Trophoblast cell (in vitro differentiated cells and primary cell): ENCODE results near the gene ZBTB16.

Experiments used
- DNase-seq, 2 donors: peaks; one replicate each; pipeline ENCODE4 v3.0.0-alpha.2; 2016
- H2AFZ ChIP-seq: 2 replicates; pipeline ENCODE4 v1.6.1; 2013; ENCODE audit warnings: low read length, moderate library complexity, mild to moderate bottlenecking; ENCODE audit not compliant: insufficient read depth, poor library complexity
- H2AK5ac ChIP-seq: 2 replicates; pipeline ENCODE4 v1.6.1; 2013; ENCODE audit warnings: mild to moderate bottlenecking, low read length
- H2BK120ac ChIP-seq: 2 replicates; pipeline ENCODE4 v1.6.1; 2013; ENCODE audit warnings: low read length, mild to moderate bottlenecking, moderate library complexity; ENCODE audit not compliant: insufficient read depth, poor library complexity
- H2BK12ac ChIP-seq: 2 replicates; pipeline ENCODE4 v1.6.1; 2013; ENCODE audit warnings: mild to moderate bottlenecking, low read length, moderate library complexity
- H2BK5ac ChIP-seq: 2 replicates; pipeline ENCODE4 v1.6.1; 2013; ENCODE audit warnings: low read length, low read depth, moderate library complexity, mild to moderate bottlenecking; ENCODE audit not compliant: poor library complexity
- H3K14ac ChIP-seq: 2 replicates; pipeline ENCODE4 v1.6.1; 2013; ENCODE audit warnings: mild to moderate bottlenecking, low read length
- H3K18ac ChIP-seq: 2 replicates; pipeline ENCODE4 v1.6.1; 2013; ENCODE audit warnings: mild to moderate bottlenecking, low read length
- H3K23ac ChIP-seq: 2 replicates; pipeline ENCODE4 v1.6.1; 2013; ENCODE audit warnings: low read length
- H3K27ac ChIP-seq: 2 replicates; pipeline ENCODE4 v1.5.1; 2013; ENCODE audit warnings: low read depth, mild to moderate bottlenecking, inconsistent platforms, low read length, moderate library complexity
- H3K27me3 ChIP-seq: 2 replicates; pipeline ENCODE4 v1.6.1; 2013; ENCODE audit warnings: inconsistent platforms, mild to moderate bottlenecking, low read length, moderate library complexity; ENCODE audit not compliant: insufficient read depth
- H3K36me3 ChIP-seq, 2 experiments: 1 replicate in 1 of 2; 2 replicates in 1 of 2; pipeline ENCODE4 v1.6.1; 2013; ENCODE audit warnings: low read length in 2 of 2, mild to moderate bottlenecking in 2 of 2, moderate library complexity in 1 of 2; ENCODE audit not compliant: insufficient read depth in 2 of 2, control insufficient read depth in 1 of 2
- H3K4ac ChIP-seq: 2 replicates; pipeline ENCODE4 v1.6.1; 2013; ENCODE audit warnings: low read depth, mild to moderate bottlenecking, low read length, moderate library complexity
- H3K4me1 ChIP-seq, 2 experiments: 1 replicate in 1 of 2; 2 replicates in 1 of 2; pipeline ENCODE4 v1.6.1; 2013; ENCODE audit warnings: low read length in 2 of 2, mild to moderate bottlenecking in 2 of 2, moderate library complexity in 1 of 2; ENCODE audit not compliant: insufficient read depth in 2 of 2, control insufficient read depth in 1 of 2
- H3K4me2 ChIP-seq: 2 replicates; pipeline ENCODE4 v1.6.1; 2013; ENCODE audit warnings: inconsistent platforms, mild to moderate bottlenecking, low read length, moderate library complexity
- H3K4me3 ChIP-seq: 2 replicates; pipeline ENCODE4 v1.5.1; 2013; ENCODE audit warnings: mild to moderate bottlenecking, low read depth, low read length, inconsistent platforms
- H3K79me1 ChIP-seq: one replicate; pipeline ENCODE4 v1.6.1; 2013; ENCODE audit warnings: low read length
- H3K79me2 ChIP-seq: 2 replicates; pipeline ENCODE4 v1.6.1; 2013; ENCODE audit warnings: low read length, mild to moderate bottlenecking; ENCODE audit not compliant: control insufficient read depth, insufficient read depth, poor library complexity
- H3K9ac ChIP-seq: 2 replicates; pipeline ENCODE4 v1.6.1; 2013; ENCODE audit warnings: mild to moderate bottlenecking, low read length
- H3K9me3 ChIP-seq: 2 replicates; pipeline ENCODE4 v1.6.1; 2013; ENCODE audit warnings: low read depth, mild to moderate bottlenecking, control low read depth, inconsistent platforms, low read length; ENCODE audit not compliant: insufficient read depth
- H4K12ac ChIP-seq: 2 replicates; pipeline ENCODE4 v1.6.1; 2013; ENCODE audit warnings: low read depth, mild to moderate bottlenecking, low read length, moderate library complexity
- H4K8ac ChIP-seq: 2 replicates; pipeline ENCODE4 v1.6.1; 2013; ENCODE audit warnings: low read depth, mild to moderate bottlenecking, low read length, moderate library complexity
- H4K91ac ChIP-seq: one replicate; pipeline ENCODE4 v1.6.1; 2013; ENCODE audit warnings: low read depth, mild to moderate bottlenecking, low read length, moderate library complexity
- WGBS: extraction: QIAGEN DNeasy Blood & Tissue Kit; methylation state at CpG from one replicate; pipeline ENCODE4 v1.1.7; 2013; ENCODE audit warnings: missing lambda C conversion rate; ENCODE audit not compliant: insufficient read length, insufficient coverage; ENCODE audit errors: extremely low coverage; 5-methylcytosine and 5-hydroxymethylcytosine counted together

ZBTB16 gene

GRCh38 chr11:114140826-114141225 lies 81.3 kb downstream of the ZBTB16 start:
- Histone ChIP-seq H3K27ac (no peak overlapping the region), H2BK12ac (no peak overlapping the region), H3K27me3 (no peaks in the 10 kb centered on the region), H4K8ac (no peak overlapping the region), H2AFZ (no peak overlapping the region), H2AK5ac (no peak overlapping the region), H3K4ac (no peak overlapping the region), H3K9me3 (no peaks in the 10 kb centered on the region), H3K23ac (no peak overlapping the region), H3K14ac (no peak overlapping the region), H3K4me3 (no peak overlapping the region), H3K79me1 (peaks cover 4% of the 10 kb centered on the region), H3K79me2 (no peaks in the 10 kb centered on the region), H4K12ac (no peak overlapping the region), H3K4me2 (no peak overlapping the region), H3K36me3 (no peaks in the 10 kb centered on the region), H2BK5ac (no peak overlapping the region), H2BK120ac (no peak overlapping the region), H3K9ac (no peak overlapping the region), H4K91ac (no peak overlapping the region), H3K4me1 (peaks cover 5 to 10% of the 10 kb centered on the region in 2 experiments), H3K18ac (no peak overlapping the region)
- DNase-seq, result no peak
- no CpG with 5 or more reads among the region's 13 CpGs for WGBS

GRCh38 chr11:114141863-114142580 lies 82.5 kb downstream of the ZBTB16 start:
- Histone ChIP-seq H3K9ac (no peak overlapping the region), H4K8ac (no peak overlapping the region), H3K27ac (no peak overlapping the region), H2AK5ac (no peak overlapping the region), H3K4me2 (no peak overlapping the region), H3K4me3 (no peak overlapping the region), H2BK12ac (no peak overlapping the region), H4K12ac (no peak overlapping the region), H3K27me3 (no peaks in the 10 kb centered on the region), H4K91ac (no peak overlapping the region), H3K36me3 (no peaks in the 10 kb centered on the region), H2BK120ac (no peak overlapping the region), H3K79me2 (no peaks in the 10 kb centered on the region), H3K79me1 (no peaks in the 10 kb centered on the region), H3K18ac (no peak overlapping the region), H3K9me3 (no peaks in the 10 kb centered on the region), H3K4ac (no peak overlapping the region), H2AFZ (no peak overlapping the region), H3K4me1 (no peaks in the 10 kb centered on the region), H3K23ac (no peak overlapping the region), H2BK5ac (no peak overlapping the region), H3K14ac (no peak overlapping the region)
- WGBS, result no CpG with 5 or more reads among the region's 10 CpGs
- DNase-seq, result peak in 1 of 2 donors; percentile 13

GRCh38 chr11:114142707-114143106 lies 83.2 kb downstream of the ZBTB16 start:
- H3K79me1 ChIP-seq, result no peaks in the 10 kb centered on the region

GRCh38 chr11:114145166-114145775 lies 85.8 kb downstream of the ZBTB16 start:
- Histone ChIP-seq H3K23ac (no peak overlapping the region), H2BK5ac (no peak overlapping the region), H2BK12ac (no peak overlapping the region), H3K9ac (no peak overlapping the region), H3K4me3 (no peak overlapping the region), H3K79me1 (no peaks in the 10 kb centered on the region), H4K8ac (no peak overlapping the region), H4K12ac (no peak overlapping the region), H3K4ac (no peak overlapping the region), H4K91ac (no peak overlapping the region), H3K4me2 (no peak overlapping the region), H2BK120ac (no peak overlapping the region), H3K27ac (no peak overlapping the region), H3K14ac (no peak overlapping the region), H2AK5ac (no peak overlapping the region), H3K18ac (no peak overlapping the region), H3K79me2 (no peaks in the 10 kb centered on the region), H2AFZ (no peak overlapping the region), H3K9me3 (no peaks in the 10 kb centered on the region), H3K4me1 (no peaks in the 10 kb centered on the region), H3K27me3 (no peaks in the 10 kb centered on the region), H3K36me3 (no peaks in the 10 kb centered on the region)
- DNase-seq, result no peak
- WGBS, result no CpG with 5 or more reads among the region's 2 CpGs

More at GRCh38 chr11:114142707-114143106, 83.2 kb downstream of the ZBTB16 start:
- no peak overlapping the region for H3K4me3 ChIP-seq
- H3K27me3 ChIP-seq, result no peaks in the 10 kb centered on the region
- no peak overlapping the region for H2BK120ac ChIP-seq
- H4K12ac ChIP-seq, result no peak overlapping the region
- no peak overlapping the region for H3K4me2 ChIP-seq
- no peak for DNase-seq
- H3K18ac ChIP-seq, result no peak overlapping the region
- H4K8ac ChIP-seq, result no peak overlapping the region
- no peaks in the 10 kb centered on the region for H3K4me1 ChIP-seq
- no peak overlapping the region for H3K9ac ChIP-seq
- no peak overlapping the region for H3K27ac ChIP-seq
- H4K91ac ChIP-seq, result no peak overlapping the region
- H3K14ac ChIP-seq, result no peak overlapping the region
- H2AFZ ChIP-seq, result no peak overlapping the region
- no peaks in the 10 kb centered on the region for H3K9me3 ChIP-seq
- no peaks in the 10 kb centered on the region for H3K79me2 ChIP-seq
- H3K23ac ChIP-seq, result no peak overlapping the region
- no peak overlapping the region for H2BK12ac ChIP-seq
- no peak overlapping the region for H3K4ac ChIP-seq
- H2AK5ac ChIP-seq, result no peak overlapping the region
- WGBS, result no CpG with 5 or more reads among the region's 6 CpGs
- no peak overlapping the region for H2BK5ac ChIP-seq
- H3K36me3 ChIP-seq, result no peaks in the 10 kb centered on the region
